Fibroblast of lung (primary cell): Measurements from ENCODE around the gene PFKFB4. TPM values are rescaled to one million over a fixed set of nuclear protein-coding genes. Genes with fewer than 3 reads are reported as not detected.

Experiments used
- DNase-seq, 2 donors: peaks; one replicate each; pipeline versions ENCODE4 v3.0.0 to v3.0.0-alpha.2; 2010; ENCODE audit warnings: low read depth in 2 of 2
- H2AFZ ChIP-seq: 2 replicates; pipeline ENCODE4 v1.5.1; 2012; ENCODE audit warnings: low read length, control low read depth, inconsistent platforms
- H3K27ac ChIP-seq: 2 replicates; pipeline ENCODE4 v1.5.1; 2011; ENCODE audit warnings: low read length, control low read depth; ENCODE audit not compliant: insufficient read depth
- H3K27me3 ChIP-seq: 2 replicates; pipeline ENCODE4 v1.5.1; 2011; ENCODE audit warnings: mild to moderate bottlenecking, low read length; ENCODE audit not compliant: control insufficient read depth, insufficient read depth
- H3K36me3 ChIP-seq: 2 replicates; pipeline ENCODE4 v1.5.1; 2011; ENCODE audit warnings: low read length; ENCODE audit not compliant: control insufficient read depth, insufficient read depth
- H3K4me1 ChIP-seq: 2 replicates; pipeline ENCODE4 v1.5.1; 2011; ENCODE audit warnings: low read length; ENCODE audit not compliant: control insufficient read depth, insufficient read depth; ENCODE audit errors: extremely low read depth
- H3K4me2 ChIP-seq: 2 replicates; pipeline ENCODE4 v1.5.1; 2011; ENCODE audit warnings: low read length, control low read depth; ENCODE audit not compliant: insufficient read depth; ENCODE audit errors: extremely low read depth
- H3K4me3 ChIP-seq, 4 experiments: fragments of 200-600 bp in 1 of 4; sonication (generic) in 1 of 4; replicated peaks in 1 of 4; 2 replicates each; pipeline ENCODE4 v1.5.1; 2011 to 2016; ENCODE audit warnings: low read length in 4 of 4, low read depth in 3 of 4, mild to moderate bottlenecking in 3 of 4, control low read depth in 2 of 4, inconsistent platforms in 1 of 4, mixed read lengths in 1 of 4; ENCODE audit not compliant: insufficient read depth in 1 of 4; ENCODE audit errors: control extremely low read depth in 1 of 4
- H3K79me2 ChIP-seq: 2 replicates; pipeline ENCODE4 v1.5.1; 2012; ENCODE audit warnings: mild to moderate bottlenecking, low read length, inconsistent platforms; ENCODE audit not compliant: control insufficient read depth, insufficient read depth
- H3K9ac ChIP-seq: 2 replicates; pipeline ENCODE4 v1.5.1; 2011; ENCODE audit warnings: mild to moderate bottlenecking, low read length, control low read depth; ENCODE audit not compliant: insufficient read depth
- H3K9me3 ChIP-seq: 2 replicates; pipeline ENCODE4 v1.5.1; 2012; ENCODE audit warnings: low read depth, low read length; ENCODE audit not compliant: control insufficient read depth, insufficient read depth
- H4K20me1 ChIP-seq: 2 replicates; pipeline ENCODE4 v1.5.1; 2011; ENCODE audit warnings: low read length; ENCODE audit not compliant: control insufficient read depth, insufficient read depth; ENCODE audit errors: extremely low read depth
- EZH2 ChIP-seq: IDR thresholded peaks from 2 replicates; pipeline ENCODE4 v1.5.1; 2012; ENCODE audit warnings: low read length, control low read depth, mild to moderate bottlenecking; ENCODE audit errors: missing control alignments
- polyA plus RNA-seq, 2 donors: library from polyadenylated mRNA; depleted of rRNA in 1 of 2; stranded (reverse) in 1 of 2; unstranded in 1 of 2; fragments of >200 nt; gene quantifications; 2 replicates each; pipeline ENCODE4 v1.2.1, GENCODE V29; 2011 to 2012; ENCODE audit warnings: missing spikeins in 1 of 2
- total RNA-seq: library from RNA; depleted of rRNA; stranded (reverse); fragments of >200 nt; gene quantifications from 2 replicates; pipeline ENCODE4 v1.2.1, GENCODE V29; 2014
- TF ChIP-seq, protein P1 (sequence below), 2 donors: IDR thresholded peaks in 1 of 2; conservative IDR thresholded peaks in 1 of 2; 1 replicate in 1 of 2; 2 replicates in 1 of 2; pipeline ENCODE4 v1.5.1; 2011 to 2012; ENCODE audit warnings: low read length in 2 of 2, control low read depth in 1 of 2, inconsistent platforms in 1 of 2, low read depth in 1 of 2, mild to moderate bottlenecking in 1 of 2

Gene PFKFB4
- total and polyA plus RNA-seq, 2 donors (not counting 1 experiment from before 2014, with no cell fraction given), result 9.3 to 12.2 TPM

DNA sequence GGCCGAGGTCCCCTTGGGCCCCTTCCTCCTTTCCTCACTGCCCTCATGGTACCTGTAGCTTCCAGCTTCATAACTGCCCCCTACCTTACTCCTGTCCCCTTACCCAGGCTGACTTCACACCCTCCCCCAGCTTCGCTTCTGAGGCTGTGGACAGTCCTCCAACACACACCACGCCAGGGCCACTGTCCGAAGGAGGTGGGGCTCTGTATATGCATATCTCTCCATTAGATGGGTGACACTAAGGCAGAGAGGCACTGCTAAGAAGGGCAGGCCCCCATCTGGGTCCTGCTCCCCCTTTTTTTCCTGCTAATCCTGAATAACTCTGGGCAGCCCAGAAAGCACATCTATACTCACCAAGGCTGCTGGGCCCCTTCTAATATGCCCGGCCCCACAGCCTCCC, 39.6 kb upstream of the PFKFB4 start:
- TF ChIP-seq, protein P1, sequence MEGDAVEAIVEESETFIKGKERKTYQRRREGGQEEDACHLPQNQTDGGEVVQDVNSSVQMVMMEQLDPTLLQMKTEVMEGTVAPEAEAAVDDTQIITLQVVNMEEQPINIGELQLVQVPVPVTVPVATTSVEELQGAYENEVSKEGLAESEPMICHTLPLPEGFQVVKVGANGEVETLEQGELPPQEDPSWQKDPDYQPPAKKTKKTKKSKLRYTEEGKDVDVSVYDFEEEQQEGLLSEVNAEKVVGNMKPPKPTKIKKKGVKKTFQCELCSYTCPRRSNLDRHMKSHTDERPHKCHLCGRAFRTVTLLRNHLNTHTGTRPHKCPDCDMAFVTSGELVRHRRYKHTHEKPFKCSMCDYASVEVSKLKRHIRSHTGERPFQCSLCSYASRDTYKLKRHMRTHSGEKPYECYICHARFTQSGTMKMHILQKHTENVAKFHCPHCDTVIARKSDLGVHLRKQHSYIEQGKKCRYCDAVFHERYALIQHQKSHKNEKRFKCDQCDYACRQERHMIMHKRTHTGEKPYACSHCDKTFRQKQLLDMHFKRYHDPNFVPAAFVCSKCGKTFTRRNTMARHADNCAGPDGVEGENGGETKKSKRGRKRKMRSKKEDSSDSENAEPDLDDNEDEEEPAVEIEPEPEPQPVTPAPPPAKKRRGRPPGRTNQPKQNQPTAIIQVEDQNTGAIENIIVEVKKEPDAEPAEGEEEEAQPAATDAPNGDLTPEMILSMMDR (conservative IDR thresholded peaks at IDR 0.05 in 1 of 2, IDR thresholded peaks at IDR 0.05 in 1 of 2; ENCODE audit: low read depth in 1 of 2, low read length in 2 of 2), result no peak
- TF ChIP-seq EZH2, result no peak
- Histone ChIP-seq H3K4me3 (no peak overlapping the region), H3K79me2 (no peaks in the 10 kb centered on the region), H3K27ac (peak overlapping the region; percentile 74), H4K20me1 (no peaks in the 10 kb centered on the region), H3K27me3 (no peaks in the 10 kb centered on the region), H3K4me1 (peaks cover 47% of the 10 kb centered on the region), H3K4me2 (no peak overlapping the region), H2AFZ (no peak overlapping the region), H3K9ac (no peak overlapping the region), H3K9me3 (no peaks in the 10 kb centered on the region), H3K36me3 (peaks cover 22% of the 10 kb centered on the region)
- DNase-seq, result no peak

DNA sequence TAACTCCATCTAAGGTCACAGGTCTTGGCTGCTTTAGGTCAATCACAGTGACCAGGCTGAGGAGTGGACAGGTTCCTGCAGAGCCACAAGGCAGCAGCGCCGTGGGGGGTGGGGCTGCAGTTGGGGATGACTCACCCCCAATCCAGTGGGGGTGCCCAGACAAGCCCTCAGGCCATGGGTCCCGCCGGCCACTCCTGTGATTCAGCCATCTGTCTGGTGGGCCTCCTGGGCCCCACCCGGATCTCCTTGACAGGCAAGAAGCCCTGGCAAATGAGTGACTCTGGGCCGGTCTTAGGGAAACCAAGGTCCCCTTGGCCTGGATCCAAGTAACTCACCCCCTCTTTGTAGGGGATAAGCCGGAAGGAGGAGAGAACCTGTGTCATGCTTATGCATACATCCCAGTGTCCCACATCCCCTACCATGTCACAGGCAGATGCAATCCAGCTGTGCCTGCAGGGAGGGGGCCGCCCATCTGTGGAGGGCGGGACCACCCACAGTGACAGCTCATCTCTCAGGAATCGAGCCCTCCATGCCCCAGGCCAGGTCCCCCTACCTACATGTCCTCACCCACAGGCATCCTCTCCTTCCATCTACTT, 39.0 kb upstream of the PFKFB4 start:
- Histone ChIP-seq H3K36me3 (peaks cover 18% of the 10 kb centered on the region), H4K20me1 (no peaks in the 10 kb centered on the region), H3K9ac (no peak overlapping the region), H2AFZ (no peak overlapping the region), H3K79me2 (no peaks in the 10 kb centered on the region), H3K27ac (peak overlapping the region; percentile 74), H3K4me2 (peak overlapping the region; percentile 54), H3K4me1 (peaks cover 47% of the 10 kb centered on the region), H3K4me3 (peak overlapping the region in 2 of 4 experiments; percentile 11 to 62), H3K27me3 (no peaks in the 10 kb centered on the region), H3K9me3 (no peaks in the 10 kb centered on the region)
- DNase-seq, result peak; percentile 84 to 89
- TF ChIP-seq, protein P1 (conservative IDR thresholded peaks at IDR 0.05 in 1 of 2, IDR thresholded peaks at IDR 0.05 in 1 of 2; ENCODE audit: low read depth in 1 of 2, low read length in 2 of 2), result no peak
- no peak for TF ChIP-seq EZH2

DNA sequence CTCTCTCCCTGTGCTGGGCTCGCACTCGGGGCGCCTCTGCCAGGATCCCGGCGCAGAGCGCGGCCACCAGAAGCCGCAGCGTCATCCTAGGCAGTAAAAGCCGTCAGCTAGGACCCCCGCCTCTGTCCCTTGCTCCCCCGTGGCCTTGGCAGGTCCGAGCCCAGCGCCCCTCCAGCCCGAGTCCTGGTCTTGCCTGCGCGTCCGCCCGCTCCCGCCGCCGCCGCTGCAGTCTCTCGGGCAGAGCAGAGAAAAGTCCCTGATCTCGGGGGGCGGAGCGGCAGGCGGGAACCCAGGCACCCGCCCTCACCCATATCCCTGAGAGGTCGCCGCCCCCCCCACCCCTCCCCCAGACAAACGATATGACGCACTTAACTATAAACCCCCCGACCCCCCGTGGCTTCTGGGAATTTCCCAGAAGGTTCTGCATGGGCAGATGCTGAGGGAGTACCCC, 38.5 kb upstream of the PFKFB4 start, which contains the start of gene COL7A1:
TSS of gene COL7A1 (minus strand) at position 255 of the 451 bp plus-strand sequence. CDS start at position 85, 170 bp downstream.
- peak within 1 kb of the TSS; percentile 92 for H3K4me2 ChIP-seq
- H3K36me3 ChIP-seq, result peaks cover 13% of the 10 kb centered on the region
- peaks cover 47% of the 10 kb centered on the region for H3K4me1 ChIP-seq
- no peaks in the 10 kb centered on the region for H4K20me1 ChIP-seq
- H3K4me3 ChIP-seq, result peak within 1 kb of the TSS; percentile 48 to 62 (median 49)
- H2AFZ ChIP-seq, result peak within 1 kb of the TSS; percentile 34
- no peak for TF ChIP-seq EZH2
- TF ChIP-seq, protein P1 (conservative IDR thresholded peaks at IDR 0.05 in 1 of 2, IDR thresholded peaks at IDR 0.05 in 1 of 2; ENCODE audit: low read depth in 1 of 2, low read length in 2 of 2), result no peak
- H3K9me3 ChIP-seq, result no peaks in the 10 kb centered on the region
- no peaks in the 10 kb centered on the region for H3K79me2 ChIP-seq
- peak within 1 kb of the TSS; percentile 74 for H3K27ac ChIP-seq
- H3K9ac ChIP-seq, result peak within 1 kb of the TSS; percentile 68
- no peak for DNase-seq
- H3K27me3 ChIP-seq, result no peaks in the 10 kb centered on the region
